Fibroblast of the aortic adventitia (primary cell): ENCODE results near the gene DDA1. TPM values are rescaled to one million over a fixed set of nuclear protein-coding genes. Genes with fewer than 3 reads are reported as not detected.
"Not testable (repeated sequence)": the region's sequence is repeated elsewhere in the genome, so short reads cannot be mapped to it uniquely, and the experiment has no call there.

Experiments used
- DNase-seq: peaks from one replicate; pipeline ENCODE4 v3.0.0-alpha.2; 2010; ENCODE audit warnings: low read depth
- H3K4me3 ChIP-seq: 2 replicates; pipeline ENCODE4 v1.5.1; 2011; ENCODE audit warnings: low read depth, mild to moderate bottlenecking, control low read depth, low read length, moderate library complexity
- CTCF ChIP-seq: IDR thresholded peaks from 2 replicates; pipeline ENCODE4 v1.5.1; 2011; ENCODE audit warnings: mild to moderate bottlenecking, low read length, control low read depth, inconsistent platforms; ENCODE audit not compliant: insufficient read depth
- total RNA-seq: library from RNA; depleted of rRNA; stranded (reverse); fragments of >200 nt; gene quantifications from 2 replicates; pipeline ENCODE4 v1.2.3, GENCODE V29; 2012; ENCODE audit warnings: low replicate concordance

The DDA1 gene
- total RNA-seq, 1 donor: 20.2 TPM

- TF ChIP-seq CTCF: no peak
- no peak for DNase-seq
- H3K4me3 ChIP-seq: no peak overlapping the region
Observed at GRCh38 chr19:17352608-17353280, 43.4 kb downstream of the DDA1 start.

- no peak for TF ChIP-seq CTCF
- DNase-seq: no peak
- H3K4me3 ChIP-seq: no peak overlapping the region
Observed at GRCh38 chr19:17353386-17353785, 44.0 kb downstream of the DDA1 start.

- no peak for DNase-seq
- no peak for TF ChIP-seq CTCF
- H3K4me3 ChIP-seq: no peak overlapping the region
Observed at GRCh38 chr19:17357078-17357666, 47.8 kb downstream of the DDA1 start.

- no peak for TF ChIP-seq CTCF
- no peak for DNase-seq
- H3K4me3 ChIP-seq: no peak overlapping the region
Observed at GRCh38 chr19:17357724-17358123, 48.4 kb downstream of the DDA1 start.

GRCh38 chr19:17358395-17358794, 49.0 kb downstream of the DDA1 start:
- TF ChIP-seq CTCF: no peak
- DNase-seq: no peak
- no peak overlapping the region for H3K4me3 ChIP-seq

- no peak for DNase-seq
Observed at GRCh38 chr19:17359905-17360800, 50.8 kb downstream of the DDA1 start.

GRCh38 chr19:17363852-17364605, 54.7 kb downstream of the DDA1 start:
- not testable (repeated sequence) for DNase-seq, H3K4me3 ChIP-seq

More at GRCh38 chr19:17359905-17360800, 50.8 kb downstream of the DDA1 start:
- TF ChIP-seq CTCF: no peak
- H3K4me3 ChIP-seq: no peak overlapping the region
